Middle frontal gyrus (tissue), 1 donor: ENCODE measurements around the gene MYH11.

Experiments
- DNase-seq: peaks from one replicate; pipeline ENCODE4 v3.0.0-alpha.2; 2015; ENCODE audit warnings: low spot score; ENCODE audit errors: extremely low spot score

Gene MYH11

DNA sequence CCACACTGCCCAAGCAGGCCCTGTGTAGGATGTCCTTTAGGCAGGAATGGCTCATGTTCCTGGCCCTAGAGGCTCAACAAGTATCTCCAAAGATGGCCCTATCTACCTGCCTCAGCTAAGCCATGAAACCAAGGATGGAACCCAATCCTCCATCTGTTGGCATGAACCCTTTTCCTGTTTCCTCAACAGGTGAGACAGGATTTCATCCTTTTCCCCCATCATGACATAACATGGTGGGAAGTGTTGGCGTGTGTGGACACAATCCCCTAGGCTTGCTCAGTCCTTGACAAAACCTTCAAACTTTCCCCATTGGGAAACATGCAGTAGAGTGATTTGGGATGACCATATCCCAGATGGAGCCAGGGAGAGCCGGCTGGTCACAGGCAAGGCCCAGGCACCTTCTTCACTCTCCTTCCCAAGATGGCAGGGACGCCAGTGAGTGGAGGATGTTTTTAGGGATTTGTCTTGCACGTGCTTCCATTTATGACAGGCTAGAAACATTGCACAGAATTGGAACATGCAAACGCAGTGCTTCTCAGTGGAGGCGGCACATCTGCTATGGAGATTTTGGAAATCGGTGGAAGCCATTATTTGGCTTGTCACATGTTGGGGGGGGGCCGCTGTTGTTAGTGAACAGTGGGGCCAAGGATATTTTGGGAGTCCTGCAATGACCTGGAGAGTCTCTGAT is 77.0 kb downstream of the MYH11 start:
- DNase-seq, result no peak

DNA sequence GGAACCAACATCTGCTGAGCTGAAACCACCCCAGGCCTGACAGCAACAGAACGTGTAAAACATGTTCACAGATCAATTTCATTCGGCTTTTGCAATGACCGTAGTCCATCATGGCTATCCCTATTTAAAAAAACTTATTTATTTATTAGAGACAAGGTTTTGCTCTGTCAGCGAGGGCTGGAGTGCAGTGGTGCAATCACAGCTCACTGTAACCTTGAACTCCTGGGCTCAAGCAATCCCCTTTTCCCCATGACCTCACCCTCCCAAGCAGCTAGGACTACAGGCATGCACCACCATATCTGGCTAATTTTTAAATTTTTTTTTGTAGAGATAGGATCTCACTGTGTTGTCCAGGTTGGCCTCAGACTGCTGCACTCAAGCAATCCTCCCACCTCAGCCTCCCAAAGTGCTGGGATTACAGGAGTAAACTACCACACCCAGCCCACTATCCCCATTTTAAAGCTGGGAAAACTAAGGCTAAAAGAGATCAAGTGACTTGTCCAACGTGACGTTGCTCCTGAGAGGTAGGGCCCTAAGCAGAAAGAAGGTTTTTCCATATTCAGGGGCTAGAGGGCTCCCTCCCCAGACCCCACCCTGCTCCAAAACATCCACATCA is 77.7 kb downstream of the MYH11 start:
- DNase-seq, result no peak

DNA sequence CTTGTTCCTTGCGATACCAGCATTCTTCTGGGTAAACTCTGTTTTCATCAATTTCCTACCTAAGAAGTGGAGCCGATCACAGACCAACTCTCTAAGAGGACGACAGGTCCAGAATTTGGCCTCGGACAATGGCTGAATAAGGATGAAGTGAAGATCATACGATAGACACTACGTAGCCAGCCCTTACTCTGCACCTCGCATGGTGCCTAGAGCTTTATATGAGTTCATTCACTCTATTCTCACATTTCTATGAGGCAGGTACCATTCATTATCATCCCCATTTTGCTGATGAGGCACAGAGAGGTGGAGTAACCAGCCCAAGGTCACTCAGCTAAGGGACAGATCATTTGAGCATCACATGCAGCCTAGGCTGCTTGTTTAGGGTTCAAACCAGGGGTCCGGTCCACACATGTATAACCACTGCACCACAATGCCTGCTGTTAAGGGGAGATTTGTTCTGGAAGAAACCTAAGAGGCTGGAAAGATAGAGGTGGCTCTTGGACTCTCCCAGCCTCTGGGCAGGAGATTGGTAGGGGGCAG is 78.6 kb downstream of the MYH11 start:
- DNase-seq, result no peak

DNA sequence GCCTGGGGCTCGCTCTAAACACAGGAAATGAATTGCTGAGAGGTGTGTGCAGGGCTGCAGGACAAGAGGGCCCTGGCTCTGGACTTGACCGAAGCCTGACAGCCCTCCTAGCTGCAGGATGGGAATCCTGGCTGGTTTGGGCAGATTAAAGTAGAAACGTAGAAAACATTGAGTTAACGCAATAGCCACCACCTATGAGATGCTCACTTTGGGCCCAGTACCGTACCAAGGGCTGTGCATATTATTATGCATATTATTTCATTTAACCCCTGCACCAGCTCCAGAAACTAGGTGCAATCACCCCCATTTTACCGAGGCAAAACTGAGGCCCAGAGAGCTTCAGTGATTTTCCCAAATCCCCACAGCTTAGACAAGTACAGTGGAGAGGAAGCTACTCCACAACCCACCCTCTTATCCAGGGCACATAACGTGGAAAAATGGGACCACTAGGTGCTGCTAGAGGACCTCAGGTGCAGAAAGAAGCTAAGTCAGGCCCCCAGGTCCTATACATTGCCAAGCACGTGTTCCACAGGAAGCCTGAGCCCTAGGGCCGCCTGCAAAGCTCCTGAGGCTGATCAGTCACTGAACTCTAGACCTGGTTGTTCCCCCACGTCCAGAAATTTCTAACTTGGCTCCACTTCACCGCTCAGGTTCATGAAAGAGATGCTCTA is 79.2 kb downstream of the MYH11 start:
- DNase-seq, result no peak

DNA sequence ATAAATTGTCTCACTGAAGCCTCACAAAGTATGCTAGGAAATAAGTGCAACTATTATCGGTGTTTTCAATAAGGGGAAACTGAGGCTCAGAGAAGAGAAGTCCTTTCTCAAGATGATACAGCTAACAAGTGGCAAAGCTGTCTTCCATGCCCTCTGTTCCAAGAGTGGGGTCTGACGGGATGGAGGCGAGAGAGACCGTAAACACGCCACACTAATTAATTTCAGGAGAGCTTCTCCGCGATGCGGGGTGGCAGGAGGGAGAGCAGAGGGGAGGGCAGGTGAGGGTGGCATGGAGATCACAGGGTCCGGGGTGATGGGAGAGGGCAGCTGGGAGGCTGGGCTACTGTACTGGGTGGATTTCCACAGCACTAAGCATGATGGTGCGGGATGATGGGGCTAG is 80.3 kb downstream of the MYH11 start:
- no peak for DNase-seq

DNA sequence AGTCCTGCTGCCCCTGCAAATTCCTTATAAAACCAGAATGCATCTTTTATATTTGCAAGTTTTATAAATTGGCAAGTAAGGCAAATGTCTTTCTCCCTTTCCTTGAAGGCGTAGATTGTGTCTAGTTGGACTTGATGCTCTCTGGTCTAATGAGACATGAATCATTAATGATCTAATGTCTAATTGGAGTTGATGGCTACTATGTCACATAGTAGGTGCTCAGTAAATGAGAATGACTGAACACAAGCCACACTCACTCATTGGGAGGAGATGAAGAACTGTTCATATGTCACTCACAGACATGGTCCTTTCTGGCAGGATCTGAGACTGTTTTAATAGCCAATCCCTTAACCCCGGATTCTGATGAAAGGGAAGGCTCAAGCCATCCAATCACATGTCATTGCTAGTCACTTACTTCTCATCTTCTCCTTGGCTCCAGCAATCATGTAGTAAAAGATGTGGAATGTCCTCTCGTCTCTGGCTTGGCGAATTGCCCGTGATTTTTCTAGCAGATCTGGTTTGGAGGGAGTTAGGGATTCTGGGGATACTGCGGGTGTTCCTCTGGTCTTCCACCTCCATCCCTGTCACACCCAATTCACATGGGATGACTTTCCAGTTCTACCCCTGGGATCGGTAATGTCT is 81.0 kb downstream of the MYH11 start:
- no peak for DNase-seq

DNA sequence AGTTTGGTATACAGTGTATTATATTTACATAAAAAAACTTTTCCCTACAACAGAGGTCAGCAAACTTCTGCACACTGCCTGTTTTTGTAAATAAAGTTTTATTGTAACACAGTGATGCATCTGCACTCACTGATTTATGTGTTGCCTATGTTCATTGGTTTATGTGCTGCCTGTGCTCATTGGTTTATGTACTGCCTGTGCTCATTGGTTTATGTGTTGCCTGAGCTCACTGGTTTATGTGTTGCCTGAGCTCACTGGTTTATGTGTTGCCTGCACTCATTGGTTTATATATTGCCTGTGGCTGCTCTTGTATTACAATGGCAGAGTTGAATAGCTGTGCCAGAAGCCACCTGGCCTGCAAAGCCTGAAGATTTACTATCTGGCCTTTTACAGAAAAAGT is 81.6 kb downstream of the MYH11 start:
- no peak for DNase-seq

DNA sequence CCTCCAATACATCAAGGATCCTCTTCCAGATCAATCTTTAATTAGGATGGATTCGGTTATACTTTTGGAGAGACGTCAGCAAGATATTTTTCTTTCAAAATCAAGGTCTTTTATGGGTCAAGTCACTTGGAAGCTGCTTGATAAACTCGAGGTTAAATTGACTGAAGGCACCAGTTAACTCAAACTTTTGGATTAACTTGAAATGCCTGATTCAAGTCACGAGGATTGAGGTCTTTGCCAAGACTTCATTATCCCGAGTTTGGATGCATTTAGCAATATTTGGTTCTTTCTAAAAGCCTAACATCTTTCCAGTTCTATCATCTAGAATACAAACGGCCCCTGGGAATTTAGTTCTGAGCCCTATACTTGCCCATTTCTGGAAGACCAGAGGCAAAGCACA is 82.9 kb downstream of the MYH11 start:
- no peak for DNase-seq

DNA sequence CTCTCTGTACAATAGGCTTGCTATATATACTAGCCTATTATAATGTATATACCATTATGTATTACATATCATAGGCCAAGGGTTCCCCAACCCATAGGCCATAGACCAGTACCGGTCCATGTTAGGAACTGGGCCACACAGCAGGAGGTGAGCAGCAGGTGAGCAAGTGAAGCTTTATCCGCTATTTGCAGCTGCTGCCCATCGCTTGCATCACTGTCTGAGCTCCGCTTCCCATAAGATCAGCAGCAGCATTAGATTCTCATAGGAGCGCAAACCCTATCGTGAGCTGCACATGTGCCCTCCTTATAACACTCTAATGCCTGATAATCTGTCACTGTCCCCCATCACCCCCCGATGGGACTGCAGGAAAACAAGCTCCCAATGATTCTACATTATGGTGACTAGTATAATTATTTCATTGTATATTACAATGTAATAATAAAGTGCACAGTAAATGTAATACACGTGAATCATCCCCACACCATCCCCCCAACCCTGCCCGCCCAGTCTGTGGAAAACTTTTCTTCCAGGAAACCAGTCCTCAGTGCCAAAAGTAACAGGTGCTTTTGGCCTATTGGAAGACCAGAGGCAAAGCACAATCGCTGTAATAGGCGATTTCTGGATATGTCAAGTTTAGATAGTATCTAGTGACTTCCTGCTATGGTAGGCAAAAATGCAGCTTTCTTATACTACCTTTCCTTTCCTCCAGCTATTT is 84.1 kb downstream of the MYH11 start:
- no peak for DNase-seq

DNA sequence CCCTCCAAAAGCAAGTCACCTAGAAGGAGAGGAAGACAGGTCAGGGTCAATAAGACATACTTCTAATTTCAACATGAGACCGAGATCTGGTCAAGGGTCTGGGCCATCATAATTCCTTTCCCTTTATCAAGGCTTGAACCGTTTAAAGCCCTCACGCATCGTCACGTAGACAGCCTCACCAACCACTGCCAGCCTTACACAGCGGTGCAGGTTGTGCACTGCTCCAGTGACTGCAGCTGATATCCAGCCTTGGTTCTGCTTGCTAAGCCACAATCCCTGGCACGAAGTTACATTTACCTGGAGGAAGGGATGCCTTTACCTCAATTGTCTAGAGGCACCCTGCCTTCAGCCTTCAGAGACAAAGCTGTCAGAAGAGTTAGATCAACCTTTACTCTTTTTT is 85.1 kb downstream of the MYH11 start:
- DNase-seq, result no peak

DNA sequence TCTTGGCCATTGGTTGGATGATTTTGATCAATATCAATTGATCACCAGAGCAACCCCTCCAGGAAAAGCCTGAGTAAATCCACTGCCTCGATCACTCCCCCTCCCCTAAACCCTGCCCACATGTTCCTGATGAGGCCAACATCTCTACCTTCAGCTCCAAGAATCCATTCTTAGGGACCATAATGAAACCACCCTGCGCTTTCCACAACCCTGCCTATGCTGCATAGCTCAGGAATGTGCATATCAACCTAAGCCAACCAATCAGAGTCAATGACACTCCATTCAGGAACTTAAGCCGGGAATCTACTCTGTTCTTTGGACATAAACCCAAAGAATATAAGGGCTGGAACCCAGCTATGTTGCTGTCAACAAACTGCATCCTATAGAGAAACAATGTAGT is 86.3 kb downstream of the MYH11 start:
- DNase-seq, result no peak

DNA sequence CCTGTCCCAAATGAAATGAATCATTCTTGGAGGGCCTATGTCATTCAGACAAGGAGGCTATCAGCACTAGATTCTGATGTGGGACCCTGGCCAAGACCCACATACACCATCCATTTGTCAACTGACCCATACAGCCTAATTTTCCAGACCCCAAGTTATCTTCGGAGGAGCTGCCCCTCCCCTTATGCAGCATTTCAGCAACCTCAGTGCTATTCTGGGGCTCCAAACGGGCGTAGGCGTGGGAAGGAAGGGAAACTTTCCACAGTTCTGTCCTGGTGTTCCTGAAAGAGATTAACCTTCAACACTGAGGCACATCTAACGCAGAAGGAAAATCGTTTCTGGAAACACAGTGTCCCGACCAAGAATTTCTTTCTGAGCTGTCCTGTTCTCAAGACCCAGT is 86.7 kb downstream of the MYH11 start:
- no peak for DNase-seq

DNA sequence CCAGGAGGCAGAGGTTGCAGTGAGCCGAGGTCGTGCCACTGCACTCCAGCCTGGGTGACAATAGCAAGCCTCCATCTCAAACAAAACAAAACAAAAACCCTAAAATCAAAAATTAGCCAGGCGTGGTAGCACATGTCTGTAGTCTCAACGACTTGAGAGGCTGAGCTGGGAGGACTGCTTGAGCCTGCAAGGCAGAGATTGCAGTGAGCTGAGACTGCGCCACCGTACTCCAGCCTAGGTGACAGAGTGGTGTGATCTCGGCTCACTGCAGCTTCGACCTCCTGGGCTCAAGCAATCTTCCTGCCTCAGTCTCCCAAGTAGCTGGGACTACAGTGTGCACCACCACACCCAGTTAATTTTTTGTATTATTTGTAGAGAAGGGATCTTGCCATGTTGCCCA is 87.6 kb downstream of the MYH11 start:
- DNase-seq, result no peak

DNA sequence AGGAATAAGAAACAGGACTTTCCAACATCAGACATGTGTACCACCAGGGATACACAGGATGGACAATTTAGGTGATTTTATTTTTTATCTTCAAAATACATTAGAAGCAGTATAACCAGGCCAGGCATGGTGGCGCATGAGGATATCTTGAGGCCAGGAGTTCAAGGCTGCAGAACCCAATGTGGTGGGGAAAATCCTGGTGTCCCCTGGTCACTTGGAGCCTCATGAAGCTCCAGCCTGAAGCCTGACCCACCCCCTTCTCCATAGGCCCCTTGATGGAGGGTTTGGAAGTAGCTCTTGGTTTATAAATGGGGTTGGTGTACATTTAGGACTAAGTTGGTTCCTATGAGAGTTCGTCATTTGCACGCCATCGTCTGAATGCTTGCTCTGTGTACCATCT is 88.6 kb downstream of the MYH11 start:
- no peak for DNase-seq

DNA sequence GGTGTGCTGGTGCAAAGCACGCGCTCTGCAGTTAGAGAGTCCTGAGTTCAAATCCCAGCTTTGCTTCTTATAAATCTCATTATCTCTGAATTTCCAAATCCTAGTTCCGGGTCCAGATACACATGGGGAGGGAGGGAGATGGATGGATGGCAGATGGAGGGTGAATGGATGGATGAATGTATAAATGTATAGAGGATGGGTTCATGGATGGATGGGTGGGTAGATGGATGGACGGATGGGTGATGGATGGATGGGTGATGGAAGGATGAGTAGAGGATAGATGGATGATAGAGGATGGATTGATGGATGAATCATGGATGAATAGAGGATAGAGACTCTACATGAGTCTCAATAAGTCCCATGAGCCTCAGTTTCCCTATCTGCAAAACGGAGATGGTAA is 89.9 kb downstream of the MYH11 start:
- DNase-seq, result no peak

DNA sequence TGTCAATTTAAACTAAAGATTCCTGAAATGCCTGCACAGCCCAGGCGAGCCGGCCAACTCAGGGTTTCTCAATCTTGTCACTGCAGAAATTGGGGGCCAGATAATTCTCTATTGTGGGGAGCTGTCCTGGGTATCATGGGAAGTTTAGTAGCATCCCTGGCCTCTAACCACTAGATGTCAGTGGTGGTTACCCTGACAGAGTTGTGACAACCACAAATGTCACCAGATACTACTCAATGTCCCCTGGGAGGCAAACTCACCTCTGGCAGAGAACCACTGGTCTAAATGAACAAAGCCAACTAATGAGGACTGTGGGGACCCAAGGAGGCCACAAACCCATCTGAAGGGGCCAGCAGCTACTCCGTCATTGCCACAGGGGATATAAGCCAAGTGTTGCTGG is 90.9 kb downstream of the MYH11 start:
- DNase-seq, result peak; percentile 21

DNA sequence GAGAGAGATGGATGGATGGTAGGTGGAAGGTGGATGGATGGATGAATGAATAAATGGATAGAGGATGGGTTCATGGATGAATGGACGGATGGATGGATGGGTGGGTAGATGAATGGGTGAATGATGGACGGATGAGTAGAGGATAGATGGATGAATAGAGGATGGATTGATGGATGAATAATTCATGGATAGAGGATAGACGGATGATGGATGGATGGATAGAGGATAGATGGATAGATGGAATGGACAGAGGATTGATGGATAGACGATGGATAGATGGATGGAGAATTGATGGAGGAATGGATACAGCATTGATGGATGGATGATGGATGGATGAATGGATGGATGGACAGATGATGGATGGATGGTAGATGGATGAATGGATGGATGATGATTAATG is 91.7 kb downstream of the MYH11 start:
- DNase-seq, result no peak

DNA sequence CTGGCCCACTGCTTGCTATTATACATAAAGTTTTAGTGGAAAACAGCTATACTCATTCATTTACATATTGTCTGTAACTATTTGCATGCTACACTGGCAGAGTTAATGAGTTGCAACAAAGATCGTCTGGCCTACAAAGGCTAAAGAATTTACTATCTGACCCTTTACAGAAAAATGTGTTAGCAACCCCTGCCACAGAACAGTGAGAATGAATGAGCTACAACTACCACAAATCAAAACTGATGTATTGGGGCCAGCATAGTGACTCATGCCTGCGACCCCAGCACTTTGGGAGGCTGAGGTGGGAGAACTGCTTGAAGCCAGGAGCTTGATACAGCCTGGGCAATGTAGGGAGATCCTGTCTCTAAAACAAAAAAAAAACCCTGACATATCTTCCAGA is 92.7 kb downstream of the MYH11 start:
- DNase-seq, result no peak

DNA sequence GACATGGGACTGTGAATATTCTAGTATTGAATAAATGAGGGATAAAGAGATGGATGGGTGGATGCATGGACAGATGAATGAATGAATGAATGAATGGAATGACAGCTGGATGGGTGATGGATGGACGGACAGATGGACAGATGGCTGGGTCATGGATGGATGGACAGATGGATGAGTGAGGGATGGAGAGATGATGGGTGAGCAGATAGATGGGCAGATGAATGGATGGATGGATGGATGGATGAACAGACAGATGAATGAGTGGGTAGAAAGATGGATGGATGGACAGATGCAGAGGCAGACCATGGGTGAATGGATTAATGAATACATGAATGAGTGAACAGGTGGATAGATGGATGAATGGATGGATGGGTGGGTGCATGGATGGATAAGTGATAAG is 96.7 kb downstream of the MYH11 start:
- no peak for DNase-seq

DNA sequence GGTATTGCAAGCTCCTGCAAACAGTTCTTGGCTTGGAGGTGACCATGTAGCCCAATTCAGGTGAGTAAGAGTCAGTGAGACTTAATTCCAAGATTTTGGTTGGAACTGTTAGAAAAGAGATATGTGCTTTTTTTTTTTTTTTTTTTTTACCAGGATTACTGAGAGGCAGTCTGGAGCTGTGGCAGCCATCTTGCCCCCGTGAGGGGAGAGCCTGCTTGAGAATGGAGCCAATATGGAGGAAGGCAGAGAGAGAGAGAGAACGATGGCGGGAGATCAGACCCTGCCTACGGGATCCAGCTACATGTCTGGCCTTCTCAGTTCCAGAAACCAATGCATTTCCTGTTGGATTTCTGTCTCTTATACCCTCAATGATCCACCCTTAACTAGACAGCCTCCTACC is 97.8 kb downstream of the MYH11 start:
- DNase-seq, result no peak

DNA sequence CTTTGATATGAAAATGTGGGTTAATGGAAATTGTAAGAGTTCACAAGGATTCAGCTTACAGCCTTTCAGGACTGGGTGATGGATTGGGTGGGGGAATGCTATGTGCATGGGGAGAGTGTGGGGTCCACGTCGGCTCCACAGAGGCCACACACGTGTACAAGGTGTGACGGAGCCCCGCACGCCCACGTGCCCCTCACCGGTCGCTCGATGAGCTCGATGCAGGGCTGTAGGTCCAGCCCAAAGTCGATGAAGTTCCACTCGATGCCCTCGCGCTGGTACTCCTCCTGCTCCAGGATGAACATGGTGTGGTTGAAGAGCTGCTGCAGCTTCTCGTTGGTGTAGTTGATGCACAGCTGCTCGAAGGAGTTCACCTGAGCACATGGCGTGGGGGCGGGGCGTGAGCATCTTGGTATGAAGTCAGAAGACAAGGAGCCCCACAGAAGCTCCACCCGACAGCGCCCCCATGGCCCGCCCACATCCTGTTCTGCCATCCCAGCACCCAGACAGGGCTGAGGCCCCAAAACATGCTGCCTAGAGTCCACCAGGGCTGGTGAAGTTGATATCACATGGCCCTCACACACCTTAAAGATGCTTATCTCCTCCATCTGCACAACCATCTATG is 99.1 kb downstream of the MYH11 start:
- no peak for DNase-seq
